ENCODE data around the gene TTC28.

TTC28 gene

DNA sequence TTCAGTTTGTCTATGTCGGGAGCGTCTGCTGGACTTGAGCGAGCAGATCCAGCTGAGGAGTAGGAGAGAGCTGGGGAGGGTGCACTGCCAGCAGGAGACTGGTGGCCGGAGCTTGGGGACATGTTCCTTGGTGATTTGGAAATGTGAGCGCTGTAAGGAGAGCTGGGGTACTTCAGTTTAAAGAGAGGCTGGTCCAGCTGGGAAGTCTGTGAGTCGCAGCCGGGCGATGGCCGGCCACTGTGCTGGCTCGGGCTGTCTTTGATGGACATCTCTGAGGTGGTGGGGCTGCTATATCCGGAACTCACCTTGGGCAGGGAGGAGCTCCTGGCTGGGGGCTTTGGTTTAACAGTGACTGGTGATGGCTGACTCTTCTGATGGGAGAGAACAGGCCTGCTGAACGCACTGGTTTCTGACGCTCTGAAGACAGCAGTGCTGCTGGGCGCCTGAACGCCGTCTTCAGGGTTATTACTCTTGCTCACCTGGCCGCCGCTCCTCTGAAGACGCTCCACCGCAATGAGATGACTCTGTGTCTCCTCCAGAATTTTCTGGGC, 696.9 kb downstream of the TTC28 start:
- no peak for FAIRE-seq

DNA sequence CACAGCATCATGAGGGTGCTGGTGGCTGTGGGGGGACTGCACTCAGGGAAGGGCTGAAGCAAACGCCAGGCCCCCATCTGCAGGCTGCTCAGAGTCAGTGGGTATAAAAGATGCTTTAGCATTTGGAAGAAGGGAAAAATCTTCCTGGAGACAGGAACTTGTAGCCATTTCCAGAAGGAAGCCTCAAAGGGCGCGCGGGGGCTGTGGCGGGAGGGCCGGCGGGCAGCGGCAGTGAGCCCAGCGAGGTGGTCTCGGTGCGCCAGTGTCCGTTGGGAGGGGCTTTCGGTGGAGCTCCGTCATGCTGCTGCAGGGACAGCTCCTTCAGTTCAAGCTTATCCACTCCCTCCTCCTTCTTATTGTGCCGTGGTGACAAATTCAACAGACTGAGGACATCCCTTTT, 697.5 kb downstream of the TTC28 start:
- FAIRE-seq: no peak

GRCh38 chr22:27980424-27981148, 699.1 kb downstream of the TTC28 start:
- FAIRE-seq: no peak

DNA sequence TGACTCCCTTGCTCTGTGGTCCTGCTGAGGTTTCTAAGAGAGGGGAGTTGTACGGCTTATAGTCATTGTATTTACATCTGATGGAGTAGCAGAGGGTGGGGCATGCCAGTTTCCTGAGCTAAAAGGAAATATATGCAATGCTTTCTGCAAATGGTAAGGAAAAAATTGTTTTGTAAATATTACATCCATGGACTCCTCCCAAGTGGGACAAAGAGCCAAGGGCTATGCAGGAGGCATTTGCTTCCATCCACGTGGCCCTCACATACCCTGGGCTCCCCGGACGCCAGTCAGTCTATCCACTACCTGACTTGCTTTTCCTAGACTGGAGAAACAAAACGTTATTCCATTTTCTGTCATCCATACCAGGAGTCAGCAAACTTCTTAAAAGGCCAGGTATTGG, 700.8 kb downstream of the TTC28 start:
- no peak for FAIRE-seq

DNA sequence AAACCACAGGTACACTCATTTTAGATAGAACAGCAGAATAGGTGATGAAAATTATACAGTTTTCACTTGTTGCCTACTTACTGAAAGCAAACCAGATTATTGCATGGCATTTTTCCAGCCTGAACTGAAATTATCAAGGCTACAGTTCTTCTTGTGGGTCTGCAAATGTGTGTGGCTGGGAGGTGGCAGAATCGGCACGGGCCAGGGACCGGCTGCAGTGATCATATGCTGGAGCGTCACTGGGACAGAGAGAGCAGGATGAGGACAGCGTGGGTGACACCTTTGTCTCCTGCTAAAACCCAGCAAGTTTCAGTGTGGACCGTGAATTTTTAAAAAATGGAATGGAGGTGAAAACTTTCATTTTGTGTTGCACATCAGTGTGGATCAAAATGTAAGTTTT, 701.3 kb downstream of the TTC28 start:
- FAIRE-seq: no peak

GRCh38 chr22:27976586-27976985, 703.1 kb downstream of the TTC28 start:
- no peak for FAIRE-seq

GRCh38 chr22:27975381-27976013, 704.1 kb downstream of the TTC28 start:
- FAIRE-seq: no peak

- no peak for FAIRE-seq
Observed at GRCh38 chr22:27973846-27974245, 705.8 kb downstream of the TTC28 start.

DNA sequence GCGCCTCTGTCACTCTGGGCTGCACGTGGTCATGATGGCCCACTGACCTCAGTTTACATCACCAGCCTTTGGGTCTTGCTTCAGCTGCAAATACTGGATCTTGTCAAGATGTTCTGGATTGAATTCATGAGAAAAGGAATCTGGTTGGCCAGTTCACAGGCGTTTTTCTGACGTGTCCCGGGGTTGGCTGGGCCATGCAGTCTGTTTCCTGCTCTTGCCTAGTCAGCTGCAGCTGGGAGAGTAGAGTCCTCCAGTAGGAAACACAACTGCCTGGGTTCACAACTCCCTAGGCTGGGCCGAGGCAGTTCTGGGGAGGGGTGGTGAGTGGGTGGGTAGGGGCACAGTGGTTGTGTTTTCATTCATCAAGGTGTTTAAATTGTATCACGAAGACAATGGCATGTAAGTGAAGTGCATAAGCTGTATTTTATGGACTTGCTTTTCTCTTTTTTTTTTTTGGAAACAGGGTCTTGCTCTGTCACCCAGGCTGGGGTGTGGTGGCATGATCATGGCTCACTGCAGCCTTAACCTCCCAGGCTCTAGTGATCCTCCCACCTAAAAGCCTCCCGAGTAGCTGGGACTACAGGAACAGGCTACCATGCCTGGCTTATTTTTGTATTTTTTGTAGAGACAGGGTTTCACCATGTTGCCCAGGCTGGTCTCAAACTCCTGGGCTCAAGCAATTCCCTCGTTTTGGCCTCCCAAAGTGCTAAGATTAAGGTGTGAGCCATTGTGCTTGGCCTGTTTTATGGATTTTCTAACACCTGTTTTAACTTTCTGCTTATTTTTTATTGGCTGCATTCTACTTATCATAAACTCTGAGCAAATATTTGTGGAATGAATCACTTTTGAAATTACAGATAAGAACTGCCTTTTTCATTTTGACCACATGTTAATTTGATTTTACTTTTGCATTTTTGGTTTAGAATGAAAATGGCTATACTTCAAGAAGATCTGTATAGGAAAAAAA, 706.6 kb downstream of the TTC28 start:
- no peak for FAIRE-seq

DNA sequence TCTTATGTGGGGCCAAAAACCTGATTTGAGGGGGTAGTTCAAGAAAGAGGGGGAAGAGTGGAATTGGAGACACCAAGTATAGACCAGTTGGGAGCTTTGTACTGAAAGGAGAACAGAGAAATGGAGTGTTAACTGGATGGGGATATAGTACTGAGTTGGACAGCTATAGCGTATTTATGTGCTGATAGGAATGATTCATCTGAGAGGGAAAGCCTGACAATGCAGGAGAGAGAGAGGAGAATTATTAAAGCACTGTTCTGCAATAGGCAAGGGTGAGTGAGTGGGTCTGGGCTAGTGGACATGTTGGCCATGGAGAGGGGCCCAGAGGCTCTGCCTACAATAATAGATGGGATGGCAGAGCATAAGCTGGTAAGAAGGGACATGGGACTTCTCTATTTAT, 707.7 kb downstream of the TTC28 start:
- no peak for FAIRE-seq

- FAIRE-seq: no peak
Observed at GRCh38 chr22:27970596-27971220, 708.9 kb downstream of the TTC28 start.

GRCh38 chr22:27966168-27967064, 713.2 kb downstream of the TTC28 start:
- FAIRE-seq: no peak

- FAIRE-seq: peak; percentile 70
Observed at GRCh38 chr22:27962268-27963044, 717.2 kb downstream of the TTC28 start.

GRCh38 chr22:27961680-27962079, 718.0 kb downstream of the TTC28 start:
- no peak for FAIRE-seq

DNA sequence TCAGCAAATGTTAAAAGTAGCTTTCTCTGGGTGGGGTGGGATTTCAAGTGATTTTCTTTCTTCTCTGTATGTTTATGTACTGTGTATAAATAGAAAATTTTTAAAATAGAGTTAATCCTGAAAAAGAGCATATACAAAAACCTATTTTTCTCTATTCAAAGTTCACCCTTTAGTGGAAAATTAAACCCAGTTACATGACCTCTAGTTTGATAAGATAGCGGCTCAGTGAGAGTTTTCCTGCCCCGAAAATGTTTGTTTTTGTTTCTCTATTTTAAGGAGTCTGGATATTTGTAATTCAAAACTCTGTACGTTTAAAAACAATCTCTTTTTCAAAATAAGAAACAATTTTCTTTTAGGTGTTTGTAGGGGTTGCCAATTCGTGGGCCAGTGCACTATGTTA, 718.5 kb downstream of the TTC28 start:
- no peak for FAIRE-seq

- no peak for FAIRE-seq
Observed at GRCh38 chr22:27959335-27960090, 720.1 kb downstream of the TTC28 start.

DNA sequence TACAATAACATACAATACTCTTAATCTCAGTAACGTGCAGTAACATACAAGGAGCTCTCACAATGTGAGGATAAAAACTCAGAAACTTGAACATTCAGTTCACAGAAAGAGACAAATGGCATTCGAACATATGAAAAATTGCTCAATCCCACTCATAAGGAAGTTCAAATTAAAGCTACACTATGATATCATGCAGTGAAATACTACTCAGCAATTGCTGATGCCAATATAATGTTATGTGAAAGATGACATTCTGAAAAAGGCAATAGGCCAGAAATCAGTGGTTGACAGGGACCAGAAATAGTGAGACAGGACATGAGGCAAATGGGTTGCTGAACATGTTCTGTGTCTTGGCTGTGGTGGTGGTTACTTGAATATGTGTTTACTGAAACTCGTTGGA, 726.9 kb downstream of the TTC28 start:
- FAIRE-seq: no peak

DNA sequence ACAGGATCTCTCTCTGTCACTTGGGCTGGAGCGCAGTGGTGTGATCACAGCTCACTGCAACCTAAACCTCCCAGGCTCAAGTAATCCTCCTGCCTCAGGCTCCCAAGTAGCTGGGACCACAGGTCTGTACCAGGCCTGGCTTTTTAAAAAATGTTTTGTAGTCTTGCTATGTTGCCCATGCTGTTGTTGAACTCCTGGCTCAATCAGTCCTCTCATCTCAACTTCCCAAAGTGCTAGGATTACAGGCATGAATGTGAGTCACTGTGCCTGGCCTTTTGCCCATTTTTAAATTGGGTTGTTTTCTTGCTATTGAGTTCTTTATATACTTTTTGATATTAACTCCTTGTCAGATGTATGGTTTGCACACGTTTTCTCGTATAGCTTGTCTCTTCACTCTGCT, 727.5 kb downstream of the TTC28 start:
- no peak for FAIRE-seq

DNA sequence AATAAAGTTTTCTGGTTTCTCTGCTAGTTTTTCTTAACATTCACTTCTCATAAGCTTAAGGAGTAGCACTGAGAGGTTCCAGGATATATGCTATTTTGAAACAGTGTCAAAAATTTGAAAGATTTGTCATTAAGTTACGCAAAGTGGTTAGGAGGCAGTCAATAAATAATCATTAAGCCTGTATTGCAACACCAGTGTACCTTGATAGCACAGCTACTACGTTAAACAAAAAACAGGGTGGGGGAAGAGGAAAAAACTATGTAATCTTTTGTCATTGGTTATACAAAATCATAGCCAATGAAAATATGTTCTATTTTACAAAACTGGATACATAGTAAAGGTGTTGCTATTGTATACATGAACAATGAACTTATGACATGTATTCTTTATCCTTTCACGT, 730.2 kb downstream of the TTC28 start:
- FAIRE-seq: no peak

DNA sequence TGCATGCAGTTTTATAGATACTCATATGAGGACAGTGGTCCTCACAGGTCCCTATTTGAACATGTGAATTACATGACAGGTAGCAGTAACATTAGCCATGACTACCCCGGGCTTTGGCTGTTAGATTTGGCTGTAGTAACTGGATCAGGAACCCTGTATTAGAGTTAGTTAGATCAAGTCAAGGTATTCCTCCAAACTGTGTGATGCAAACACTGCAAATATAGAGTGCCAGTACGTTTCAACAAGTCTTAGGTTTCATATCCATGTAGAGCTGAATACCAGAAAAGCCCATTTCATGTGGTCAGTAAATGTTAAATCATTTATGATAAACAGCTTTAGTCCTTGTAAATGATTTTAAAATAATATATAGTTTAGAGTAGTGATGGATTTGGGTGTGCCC, 731.1 kb downstream of the TTC28 start:
- no peak for FAIRE-seq
